ENCODE measurements around the gene TOPBP1. TPM values are rescaled to one million over a fixed set of nuclear protein-coding genes. Genes with fewer than 3 reads are reported as not detected.

The TOPBP1 gene
- total RNA-seq, 4 donors from 2014 or later = 13.5 to 64.7 (median 32.2) TPM

DNA sequence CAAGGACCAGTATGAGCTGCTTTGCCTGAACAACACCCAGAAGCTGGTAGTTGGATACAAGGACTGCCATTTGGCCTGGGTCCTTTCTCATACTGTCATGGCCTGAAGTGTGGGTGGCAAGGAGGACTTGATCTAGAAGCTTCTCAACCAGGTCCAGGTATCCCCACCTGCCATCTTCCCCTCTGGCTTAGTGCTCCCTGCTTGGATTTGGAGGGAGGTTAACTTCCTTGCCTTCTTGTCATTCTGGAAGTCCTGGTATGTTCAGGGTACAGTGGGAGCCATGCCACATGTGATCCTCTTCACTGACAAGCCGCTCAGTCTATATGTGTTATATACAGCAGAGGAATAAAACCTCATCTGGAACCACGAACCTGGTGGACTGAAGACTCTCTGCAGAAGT, 37.7 kb upstream of the TOPBP1 start:
- no peaks in the 10 kb centered on the region for H3K9me3 ChIP-seq
- no peaks in the 10 kb centered on the region for H3K27me3 ChIP-seq
- in situ Hi-C loops (cut with MboI; ENCODE audit: low pct_ligation_motif_present in 1 of 4, low pct_unique_long_range_greater_than_20kb in 1 of 4, low sequenced_read_pairs in 3 of 4) = no loop called here
- H3K4me1 ChIP-seq = no peaks in the 10 kb centered on the region
- intact Hi-C loops (cut with DNase I; ENCODE audit: low total_unique reads) = no loop called here
- no peak for DNase-seq
- TF ChIP-seq POLR2AphosphoS5 (IDR thresholded peaks at IDR 0.05) (no peak), EP300 (IDR thresholded peaks at IDR 0.05; ENCODE audit: low read depth) (no peak), POLR2A (IDR thresholded peaks at IDR 0.05) (no peak)
- TF ChIP-seq, protein P1, sequence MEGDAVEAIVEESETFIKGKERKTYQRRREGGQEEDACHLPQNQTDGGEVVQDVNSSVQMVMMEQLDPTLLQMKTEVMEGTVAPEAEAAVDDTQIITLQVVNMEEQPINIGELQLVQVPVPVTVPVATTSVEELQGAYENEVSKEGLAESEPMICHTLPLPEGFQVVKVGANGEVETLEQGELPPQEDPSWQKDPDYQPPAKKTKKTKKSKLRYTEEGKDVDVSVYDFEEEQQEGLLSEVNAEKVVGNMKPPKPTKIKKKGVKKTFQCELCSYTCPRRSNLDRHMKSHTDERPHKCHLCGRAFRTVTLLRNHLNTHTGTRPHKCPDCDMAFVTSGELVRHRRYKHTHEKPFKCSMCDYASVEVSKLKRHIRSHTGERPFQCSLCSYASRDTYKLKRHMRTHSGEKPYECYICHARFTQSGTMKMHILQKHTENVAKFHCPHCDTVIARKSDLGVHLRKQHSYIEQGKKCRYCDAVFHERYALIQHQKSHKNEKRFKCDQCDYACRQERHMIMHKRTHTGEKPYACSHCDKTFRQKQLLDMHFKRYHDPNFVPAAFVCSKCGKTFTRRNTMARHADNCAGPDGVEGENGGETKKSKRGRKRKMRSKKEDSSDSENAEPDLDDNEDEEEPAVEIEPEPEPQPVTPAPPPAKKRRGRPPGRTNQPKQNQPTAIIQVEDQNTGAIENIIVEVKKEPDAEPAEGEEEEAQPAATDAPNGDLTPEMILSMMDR (IDR thresholded peaks at IDR 0.05) = no peak
- no peaks in the 10 kb centered on the region for H3K36me3 ChIP-seq
- H3K27ac ChIP-seq = no peak overlapping the region
- no peak overlapping the region for H3K4me3 ChIP-seq
- WGBS, 2 donors (ENCODE audit: low coverage in 1 of 2) = 55 to 100% methylated on average over 1 to 2 of the region's 2 CpGs

DNA sequence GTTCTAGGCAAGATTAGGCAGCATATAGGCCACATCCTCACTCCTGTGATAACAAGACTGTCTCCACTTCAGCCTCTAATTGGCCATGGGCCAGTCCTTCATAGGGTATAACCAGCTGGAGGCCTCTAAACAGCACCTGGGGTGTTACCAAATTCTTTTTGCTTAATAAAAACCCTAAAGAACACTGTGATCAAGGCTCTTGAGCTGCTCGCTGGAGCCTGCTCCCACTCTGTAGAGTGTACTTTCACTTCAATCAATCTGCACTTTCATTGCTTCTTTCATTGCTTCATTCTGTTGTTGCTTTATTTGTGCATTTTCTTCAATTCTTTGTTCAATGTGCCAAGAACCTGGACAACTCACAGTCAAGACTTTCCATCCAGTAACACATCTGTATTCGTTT, 36.2 kb upstream of the TOPBP1 start:
- WGBS, 2 donors (ENCODE audit: low coverage in 1 of 2) = 70% methylated on average over 2 of the region's 2 CpGs; no CpG with 5 or more reads in 1 of the 2 donors
- DNase-seq = no peak
- H3K4me1 ChIP-seq = no peaks in the 10 kb centered on the region
- TF ChIP-seq, protein P1 (IDR thresholded peaks at IDR 0.05) = no peak
- TF ChIP-seq POLR2A (IDR thresholded peaks at IDR 0.05) = no peak
- H3K4me3 ChIP-seq = no peak overlapping the region
- H3K36me3 ChIP-seq = no peaks in the 10 kb centered on the region
- no peak overlapping the region for H3K27ac ChIP-seq
- intact Hi-C loops (cut with DNase I; ENCODE audit: low total_unique reads) = no loop called here
- no peaks in the 10 kb centered on the region for H3K27me3 ChIP-seq
- in situ Hi-C loops (cut with MboI; ENCODE audit: low pct_ligation_motif_present in 1 of 4, low pct_unique_long_range_greater_than_20kb in 1 of 4, low sequenced_read_pairs in 3 of 4) = no loop called here
- H3K9me3 ChIP-seq = no peaks in the 10 kb centered on the region

DNA sequence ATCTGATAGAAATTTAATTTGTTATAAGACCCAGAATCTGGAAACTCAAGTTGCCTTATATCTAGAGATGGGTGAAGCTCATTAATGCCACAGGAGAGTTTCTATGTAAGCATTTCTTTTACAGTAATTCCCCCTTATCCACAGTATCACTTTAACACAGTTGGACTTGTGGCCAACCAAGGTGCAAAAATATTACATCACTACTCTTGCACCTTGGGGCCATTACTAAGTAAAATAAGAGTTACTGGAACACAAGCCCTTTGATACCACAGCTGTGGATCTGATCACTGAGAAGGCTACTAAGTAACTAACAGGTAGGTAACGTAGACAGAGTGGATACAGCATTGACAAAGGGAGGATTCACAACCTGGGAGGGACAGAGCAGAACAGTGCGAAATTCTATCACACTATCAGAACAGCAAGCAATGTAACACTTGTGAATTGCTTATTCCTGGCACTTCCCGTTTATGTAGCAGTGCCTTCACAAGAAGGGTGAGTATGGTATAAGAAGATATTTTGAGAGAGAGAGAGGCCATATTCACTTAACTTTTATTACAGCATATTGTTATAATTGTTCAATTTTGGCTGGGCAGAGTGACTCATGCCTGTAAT, 33.9 kb upstream of the TOPBP1 start:
- TF ChIP-seq POLR2A (IDR thresholded peaks at IDR 0.05) (no peak), POLR2AphosphoS5 (IDR thresholded peaks at IDR 0.05) (no peak), EP300 (IDR thresholded peaks at IDR 0.05; ENCODE audit: low read depth) (no peak)
- TF ChIP-seq, protein P1 (IDR thresholded peaks at IDR 0.05) = no peak
- in situ Hi-C loops (cut with MboI; ENCODE audit: low pct_ligation_motif_present in 1 of 4, low pct_unique_long_range_greater_than_20kb in 1 of 4, low sequenced_read_pairs in 3 of 4) (no loop called here), intact Hi-C loops (cut with DNase I; ENCODE audit: low total_unique reads) (no loop called here)
- Histone ChIP-seq H3K27me3 (no peaks in the 10 kb centered on the region), H3K4me3 (no peak overlapping the region), H3K9me3 (no peaks in the 10 kb centered on the region), H3K4me1 (no peaks in the 10 kb centered on the region), H3K27ac (no peak overlapping the region), H3K36me3 (no peaks in the 10 kb centered on the region)
- WGBS, 2 donors (ENCODE audit: low coverage in 1 of 2) = 20 to 62% methylated on average over 1 to 3 of the region's 3 CpGs
- DNase-seq = no peak

DNA sequence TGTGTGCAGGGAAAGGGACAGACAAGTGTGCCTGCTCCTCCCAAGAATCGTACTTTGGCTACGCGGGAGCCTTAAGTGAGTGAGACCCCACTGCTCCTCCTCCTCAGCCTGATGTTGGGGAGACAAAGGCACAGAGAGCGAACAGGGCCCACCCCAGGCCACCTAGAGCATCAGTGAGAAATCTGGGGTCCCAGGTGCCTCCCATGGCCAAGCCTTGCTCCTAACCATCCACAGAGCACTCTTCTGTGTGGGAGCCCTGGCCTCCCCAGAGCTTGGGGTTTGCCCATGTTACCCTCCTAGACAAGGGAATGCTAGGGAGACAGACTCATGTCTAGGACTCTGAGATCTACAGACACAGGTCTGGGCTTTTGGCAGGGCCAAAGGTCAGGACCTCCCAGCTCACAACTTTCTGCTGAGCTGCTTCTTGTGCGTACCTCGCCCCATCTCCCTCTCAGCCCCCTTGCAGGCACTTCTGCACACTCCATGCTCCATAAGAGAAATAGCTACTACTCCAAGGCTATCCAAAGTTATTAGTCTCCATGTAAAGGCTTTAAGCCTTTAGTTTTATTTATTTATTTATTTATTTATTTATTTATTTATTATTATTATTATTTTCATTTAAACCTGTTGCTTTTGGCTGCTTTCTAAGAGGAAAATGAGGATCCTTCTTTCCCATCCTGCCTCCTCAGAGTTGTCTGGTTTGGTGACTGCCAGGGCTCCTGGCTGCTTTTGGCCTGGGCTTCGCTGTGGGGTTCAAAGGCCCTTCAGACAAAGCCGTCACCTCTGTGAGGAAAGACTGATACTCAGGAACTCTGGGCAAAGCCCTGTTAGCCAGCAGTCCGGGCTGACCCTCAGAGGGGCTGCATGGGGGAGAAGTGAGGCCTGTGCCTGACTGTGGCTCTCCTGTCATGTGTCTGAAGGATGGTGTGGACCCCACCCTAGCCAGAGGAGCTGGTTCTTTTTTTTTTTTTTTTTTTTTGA, 32.8 kb upstream of the TOPBP1 start:
- H3K4me3 ChIP-seq = no peak overlapping the region
- 87 to 100% methylated on average over 2 to 9 of the region's 9 CpGs for WGBS, 2 donors (ENCODE audit: low coverage in 1 of 2)
- H3K36me3 ChIP-seq = no peaks in the 10 kb centered on the region
- H3K27ac ChIP-seq = no peak overlapping the region
- intact Hi-C loops (cut with DNase I; ENCODE audit: low total_unique reads) = no loop called here
- TF ChIP-seq EP300 (IDR thresholded peaks at IDR 0.05; ENCODE audit: low read depth) (no peak), POLR2AphosphoS5 (IDR thresholded peaks at IDR 0.05) (no peak), POLR2A (IDR thresholded peaks at IDR 0.05) (no peak)
- TF ChIP-seq, protein P1 (IDR thresholded peaks at IDR 0.05) = no peak
- no peaks in the 10 kb centered on the region for H3K27me3 ChIP-seq
- no peaks in the 10 kb centered on the region for H3K9me3 ChIP-seq
- DNase-seq = no peak
- H3K4me1 ChIP-seq = no peaks in the 10 kb centered on the region
- in situ Hi-C loops (cut with MboI; ENCODE audit: low pct_ligation_motif_present in 1 of 4, low pct_unique_long_range_greater_than_20kb in 1 of 4, low sequenced_read_pairs in 3 of 4) = no loop called here
